ENCODE results near the gene OR10H2. TPM values are rescaled to one million over a fixed set of nuclear protein-coding genes. Genes with fewer than 3 reads are reported as not detected.

The OR10H2 gene
- polyA plus RNA-seq, 1 experiment = not detected

GRCh38 chr19:15715642-15716041 is 12.2 kb upstream of the OR10H2 start:
- peaks cover 12% of the 10 kb centered on the region for H3K9me3 ChIP-seq (ENCODE audit: control insufficient read depth, insufficient read depth, low read length)
- CTCF ChIA-PET = no interaction called here
- no peaks in the 10 kb centered on the region for H3K27me3 ChIP-seq (ENCODE audit: control insufficient read depth, insufficient read depth, low read length)
- DNase-seq (ENCODE audit: low read depth, low spot score) = no peak
- no peak overlapping the region for H3K4me3 ChIP-seq (ENCODE audit: low read depth, low read length)
- POLR2A ChIA-PET = no interaction called here
- no peak overlapping the region for H3K27ac ChIP-seq (ENCODE audit: low read depth, low read length)
- no peak for TF ChIP-seq CTCF (IDR thresholded peaks at IDR 0.05; ENCODE audit: low read depth, low read length)

- ChIA-PET POLR2A (no interaction called here), CTCF (no interaction called here)
- no peak overlapping the region for H3K27ac ChIP-seq (ENCODE audit: low read depth, low read length)
- H3K4me3 ChIP-seq (ENCODE audit: low read depth, low read length) = no peak overlapping the region
- DNase-seq (ENCODE audit: low read depth, low spot score) = no peak
- no peaks in the 10 kb centered on the region for H3K27me3 ChIP-seq (ENCODE audit: control insufficient read depth, insufficient read depth, low read length)
- no peak for TF ChIP-seq CTCF (IDR thresholded peaks at IDR 0.05; ENCODE audit: low read depth, low read length)
- H3K9me3 ChIP-seq (ENCODE audit: control insufficient read depth, insufficient read depth, low read length) = peaks cover 13% of the 10 kb centered on the region
Measured at GRCh38 chr19:15717809-15718208, 10.0 kb upstream of the OR10H2 start.

GRCh38 chr19:15721268-15721667 is 6.6 kb upstream of the OR10H2 start:
- Histone ChIP-seq H3K9me3 (ENCODE audit: control insufficient read depth, insufficient read depth, low read length) (peaks cover 19% of the 10 kb centered on the region), H3K27ac (ENCODE audit: low read depth, low read length) (no peak overlapping the region), H3K27me3 (ENCODE audit: control insufficient read depth, insufficient read depth, low read length) (no peaks in the 10 kb centered on the region), H3K4me3 (ENCODE audit: low read depth, low read length) (no peak overlapping the region)
- TF ChIP-seq CTCF (IDR thresholded peaks at IDR 0.05; ENCODE audit: low read depth, low read length) = no peak
- DNase-seq (ENCODE audit: low read depth, low spot score) = no peak
- POLR2A ChIA-PET = no interaction called here
- CTCF ChIA-PET = no interaction called here

GRCh38 chr19:15722956-15723355 is 4.9 kb upstream of the OR10H2 start:
- Histone ChIP-seq H3K27me3 (ENCODE audit: control insufficient read depth, insufficient read depth, low read length) (no peaks in the 10 kb centered on the region), H3K4me3 (ENCODE audit: low read depth, low read length) (no peak overlapping the region), H3K27ac (ENCODE audit: low read depth, low read length) (no peak overlapping the region), H3K9me3 (ENCODE audit: control insufficient read depth, insufficient read depth, low read length) (peaks cover 10% of the 10 kb centered on the region)
- ChIA-PET CTCF (no interaction called here), POLR2A (no interaction called here)
- TF ChIP-seq CTCF (IDR thresholded peaks at IDR 0.05; ENCODE audit: low read depth, low read length) = no peak
- no peak for DNase-seq (ENCODE audit: low read depth, low spot score)

- Histone ChIP-seq H3K27ac (ENCODE audit: low read depth, low read length) (no peak overlapping the region), H3K27me3 (ENCODE audit: control insufficient read depth, insufficient read depth, low read length) (no peaks in the 10 kb centered on the region), H3K9me3 (ENCODE audit: control insufficient read depth, insufficient read depth, low read length) (peaks cover 6% of the 10 kb centered on the region), H3K4me3 (ENCODE audit: low read depth, low read length) (no peak overlapping the region)
- no peak for TF ChIP-seq CTCF (IDR thresholded peaks at IDR 0.05; ENCODE audit: low read depth, low read length)
- ChIA-PET CTCF (no interaction called here), POLR2A (no interaction called here)
- DNase-seq (ENCODE audit: low read depth, low spot score) = no peak
Measured at GRCh38 chr19:15730538-15730937, 2.7 kb downstream of the OR10H2 start.
